SK-N-SH (cell line): ENCODE results near the gene FAM9C.

Experiments used
- TEAD4 ChIP-seq: IDR thresholded peaks from 2 replicates; pipeline ENCODE4 v1.4.0; 2012; ENCODE audit warnings: mild to moderate bottlenecking, borderline replicate concordance; ENCODE audit not compliant: insufficient read depth
- TF ChIP-seq, protein P1 (sequence below): fragments of 200-600 bp; sonication (generic); IDR thresholded peaks from 2 replicates; pipeline ENCODE4 v1.6.1; 2017; ENCODE audit warnings: antibody characterized with exemption, mild to moderate bottlenecking, moderate library complexity

DNA sequence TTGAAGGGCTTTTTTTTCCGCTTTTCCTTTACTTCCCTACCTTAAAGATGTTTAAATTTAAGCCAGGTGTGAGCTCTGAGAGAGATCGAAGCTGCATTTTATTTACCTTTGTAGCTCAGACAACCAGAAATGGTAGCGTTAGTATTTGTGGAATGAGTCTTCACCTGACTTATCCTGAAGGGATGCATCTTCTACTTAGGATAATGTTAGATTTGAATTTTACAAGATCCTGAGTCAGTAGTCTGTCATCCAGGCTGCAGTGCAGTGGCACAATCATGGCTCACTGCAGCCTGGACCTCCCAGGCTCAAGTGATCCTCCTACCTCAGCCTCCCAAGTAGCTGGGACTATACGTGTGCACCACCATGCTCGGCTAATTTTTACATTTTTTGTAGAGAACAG is 43.3 kb downstream of the FAM9C start:
- TF ChIP-seq, protein P1, sequence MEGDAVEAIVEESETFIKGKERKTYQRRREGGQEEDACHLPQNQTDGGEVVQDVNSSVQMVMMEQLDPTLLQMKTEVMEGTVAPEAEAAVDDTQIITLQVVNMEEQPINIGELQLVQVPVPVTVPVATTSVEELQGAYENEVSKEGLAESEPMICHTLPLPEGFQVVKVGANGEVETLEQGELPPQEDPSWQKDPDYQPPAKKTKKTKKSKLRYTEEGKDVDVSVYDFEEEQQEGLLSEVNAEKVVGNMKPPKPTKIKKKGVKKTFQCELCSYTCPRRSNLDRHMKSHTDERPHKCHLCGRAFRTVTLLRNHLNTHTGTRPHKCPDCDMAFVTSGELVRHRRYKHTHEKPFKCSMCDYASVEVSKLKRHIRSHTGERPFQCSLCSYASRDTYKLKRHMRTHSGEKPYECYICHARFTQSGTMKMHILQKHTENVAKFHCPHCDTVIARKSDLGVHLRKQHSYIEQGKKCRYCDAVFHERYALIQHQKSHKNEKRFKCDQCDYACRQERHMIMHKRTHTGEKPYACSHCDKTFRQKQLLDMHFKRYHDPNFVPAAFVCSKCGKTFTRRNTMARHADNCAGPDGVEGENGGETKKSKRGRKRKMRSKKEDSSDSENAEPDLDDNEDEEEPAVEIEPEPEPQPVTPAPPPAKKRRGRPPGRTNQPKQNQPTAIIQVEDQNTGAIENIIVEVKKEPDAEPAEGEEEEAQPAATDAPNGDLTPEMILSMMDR: no peak
- TF ChIP-seq TEAD4: no peak
